Measurements from ENCODE around the gene RAD9B. TPM values are rescaled to one million over a fixed set of nuclear protein-coding genes. Genes with fewer than 3 reads are reported as not detected.
"Not testable (repeated sequence)": the region's sequence is repeated elsewhere in the genome, so short reads cannot be mapped to it uniquely, and the experiment has no call there.

RAD9B gene
- 1.1 TPM for total RNA-seq
- long read RNA-seq = 0 reads

GRCh38 chr12:110501752-110502738 lies at the start of gene RAD9B, which contains the start of gene VPS29:
Gene RAD9B, plus strand, starts transcription at chr12:110502331. Its CDS starts 7 bp downstream, at chr12:110502338.
Gene VPS29, minus strand, starts transcription at chr12:110502111. Its CDS starts 60 bp downstream, at chr12:110502051.
- DNase-seq (ENCODE audit: missing footprints) = peak; percentile 99
- intact Hi-C loops (cut with DNase I) = loop anchor here (2.0 to 5.0 kb wide), 3 partner anchors 33 to 195 kb away; partner anchors contain the start of genes ARPC3, FAM216A and GPN3
- ATAC-seq = peak; percentile 99

DNA sequence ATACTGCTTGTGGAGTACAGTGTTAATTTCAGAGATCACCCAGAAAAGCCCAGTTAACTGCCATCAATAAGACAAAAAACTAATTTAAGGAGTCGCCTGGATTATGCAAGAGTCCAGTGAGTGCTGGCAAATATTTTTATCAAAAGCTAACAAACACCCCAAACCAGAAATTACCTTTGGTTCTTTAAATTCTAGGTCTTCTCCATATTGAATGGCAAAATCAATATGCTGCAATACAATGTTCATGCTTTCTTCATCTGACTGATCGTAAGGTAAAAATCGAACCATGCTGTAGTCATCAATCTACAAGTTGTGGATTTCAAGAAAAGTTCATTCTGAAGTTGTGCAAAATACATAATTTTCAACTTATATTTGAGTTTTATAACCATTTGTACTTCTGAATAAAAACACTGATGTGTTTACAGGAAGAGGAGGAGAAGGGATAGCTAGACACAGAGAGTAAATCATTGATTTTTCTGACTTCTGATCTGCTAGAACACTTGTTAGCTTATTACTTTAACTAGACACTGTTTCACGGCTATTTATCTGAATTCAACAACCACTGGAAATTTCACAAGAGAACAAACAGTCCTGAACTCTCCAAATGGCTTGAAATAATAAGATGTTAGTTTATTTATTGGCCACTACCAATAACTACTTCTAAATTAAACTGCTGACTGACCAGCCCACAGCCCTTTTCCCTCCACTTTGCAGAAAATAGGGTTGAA lies 48.4 kb upstream of the RAD9B start:
- intact Hi-C loops (cut with DNase I) = loop anchor here (5.0 kb wide), 3 partner anchors 49 to 374 kb away; partner anchors contain the start of genes RAD9B and VPS29

DNA sequence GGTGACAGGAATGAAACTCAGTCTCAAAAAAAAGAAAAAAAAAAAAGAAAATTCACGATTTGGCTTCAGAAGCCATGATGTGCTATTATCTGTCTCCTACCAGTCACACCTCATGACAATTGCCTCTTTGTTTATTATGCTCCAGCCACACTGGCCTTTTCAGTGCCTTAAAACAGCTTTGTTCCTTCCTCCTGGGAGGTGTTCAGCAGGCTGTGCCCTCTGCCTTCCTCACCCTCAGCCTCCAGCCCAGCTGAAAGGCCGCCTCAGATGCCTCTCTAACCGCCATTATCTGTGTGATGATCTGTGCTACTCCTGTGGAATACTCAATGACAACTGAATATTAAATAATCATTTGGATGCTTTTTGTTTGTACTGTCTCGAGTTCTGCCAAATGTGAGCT lies 43.4 kb upstream of the RAD9B start:
- intact Hi-C loops (cut with DNase I) = no loop called here
- ATAC-seq (no peak), DNase-seq (ENCODE audit: missing footprints) (no peak)

More for the DNA sequence above, 48.4 kb upstream of the RAD9B start:
- DNase-seq (ENCODE audit: missing footprints) (no peak), ATAC-seq (no peak)

DNA sequence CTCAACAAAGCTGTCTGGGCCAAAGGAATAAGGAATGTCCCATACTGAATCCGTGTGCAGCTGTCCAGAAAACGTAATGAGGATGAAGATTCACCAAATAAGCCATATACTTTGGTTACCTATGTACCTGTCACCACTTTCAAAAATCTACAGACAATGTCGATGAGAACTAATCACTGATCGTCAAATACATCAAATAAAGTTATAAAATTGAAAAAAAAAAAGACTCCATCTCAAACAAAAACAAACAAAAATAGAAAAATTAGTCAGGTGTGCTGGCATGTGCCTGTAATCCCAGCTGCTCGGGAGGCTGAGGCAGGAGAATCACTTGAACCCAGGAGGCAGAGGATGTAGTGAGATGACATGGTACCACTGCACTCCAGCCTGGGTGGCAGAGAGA lies 40.9 kb upstream of the RAD9B start:
- ATAC-seq; intact Hi-C loops (cut with DNase I); DNase-seq (ENCODE audit: missing footprints): not testable (repeated sequence)

DNA sequence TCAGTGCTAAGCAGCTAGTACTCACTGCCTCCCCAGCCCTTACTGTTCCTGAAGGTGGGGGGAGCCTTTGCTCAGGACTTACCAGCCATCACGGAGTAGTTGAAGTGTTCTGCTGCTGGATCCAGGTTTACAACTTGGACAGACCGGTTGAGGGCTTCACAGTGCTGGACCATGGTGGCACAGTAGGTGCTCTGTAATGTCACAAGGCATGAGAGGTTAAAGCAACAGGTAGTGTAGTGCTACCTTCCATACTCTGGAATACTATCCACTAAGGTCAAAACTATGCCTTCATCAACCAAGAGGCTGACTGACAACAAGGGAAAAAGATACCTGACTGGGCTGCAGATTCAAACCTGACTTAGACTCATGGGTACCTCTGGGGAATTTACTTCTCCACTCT lies 37.1 kb upstream of the RAD9B start:
- ATAC-seq (no peak), DNase-seq (ENCODE audit: missing footprints) (no peak)
- intact Hi-C loops (cut with DNase I) = loop anchor here (5.0 kb wide), 1 partner anchor 232 kb away; no protein-coding TSS in a partner anchor

DNA sequence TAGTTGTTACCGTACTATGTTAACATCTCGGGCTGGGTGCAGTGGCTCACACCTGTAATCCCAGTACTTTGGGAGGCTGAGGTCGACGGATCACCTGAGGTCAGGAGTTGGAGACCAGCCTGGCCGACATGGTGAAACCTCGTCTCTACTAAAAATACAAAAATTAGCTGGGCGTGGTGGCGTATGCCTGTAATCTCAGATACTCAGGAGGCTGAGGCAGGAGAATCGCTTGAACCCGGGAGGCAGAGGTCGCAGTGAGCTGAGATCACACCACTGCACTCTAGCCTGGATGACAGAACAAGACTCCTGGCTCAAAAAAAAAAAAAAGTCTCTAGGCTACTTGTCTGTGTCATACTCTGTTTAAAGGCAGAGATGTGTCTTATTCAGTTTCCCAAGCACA lies 36.4 kb upstream of the RAD9B start:
- not testable (repeated sequence) for DNase-seq (ENCODE audit: missing footprints); ATAC-seq
- intact Hi-C loops (cut with DNase I) = loop anchor here (5.0 kb wide), 1 partner anchor 232 kb away; no protein-coding TSS in a partner anchor

DNA sequence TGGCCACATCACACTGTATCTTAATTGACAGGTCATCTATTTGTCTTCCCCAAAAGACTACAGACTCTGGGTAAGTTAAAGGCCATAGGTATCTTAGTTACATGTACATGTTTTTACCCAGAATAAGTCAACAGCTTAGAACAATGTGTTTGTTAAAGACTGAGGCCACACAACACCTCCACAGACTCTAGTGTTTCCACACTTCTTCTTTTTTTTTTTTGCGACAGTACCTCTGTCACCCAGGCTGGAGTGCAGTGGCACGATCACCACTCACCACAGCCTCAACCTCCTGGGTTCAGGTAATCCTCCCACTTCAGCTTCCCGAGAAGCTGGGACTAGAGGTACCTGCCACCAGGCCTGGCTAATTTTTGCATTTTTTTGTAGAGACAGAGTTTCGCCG lies 35.3 kb upstream of the RAD9B start:
- DNase-seq (ENCODE audit: missing footprints) (no peak), ATAC-seq (no peak)
- intact Hi-C loops (cut with DNase I) = loop anchor here (5.0 kb wide), 1 partner anchor 231 kb away; no protein-coding TSS in a partner anchor

- ATAC-seq (no peak), DNase-seq (ENCODE audit: missing footprints) (no peak)
- intact Hi-C loops (cut with DNase I) = loop anchor here (2.0 to 5.0 kb wide), 4 partner anchors 35 to 359 kb away; partner anchors contain the start of genes RAD9B and VPS29
Measured at GRCh38 chr12:110467847-110468213, 34.3 kb upstream of the RAD9B start.

- DNase-seq (ENCODE audit: missing footprints) (peak; percentile 98), ATAC-seq (peak; percentile 96)
- intact Hi-C loops (cut with DNase I) = loop anchor here (2.0 to 5.0 kb wide), 4 partner anchors 34 to 358 kb away; partner anchors contain the start of genes RAD9B and VPS29
Measured at GRCh38 chr12:110468214-110469048, 33.7 kb upstream of the RAD9B start, which contains the start of the genes FAM216A and GPN3. Gene FAM216A, plus strand, starts transcription at chr12:110468845. Its CDS starts 31 bp downstream, at chr12:110468876. Gene GPN3, minus strand, starts transcription at chr12:110468257. Its CDS starts 54 bp downstream, at chr12:110468203.

GRCh38 chr12:110475426-110475825 lies 26.7 kb upstream of the RAD9B start:
- ATAC-seq (no peak), DNase-seq (ENCODE audit: missing footprints) (no peak)
- intact Hi-C loops (cut with DNase I) = no loop called here

DNA sequence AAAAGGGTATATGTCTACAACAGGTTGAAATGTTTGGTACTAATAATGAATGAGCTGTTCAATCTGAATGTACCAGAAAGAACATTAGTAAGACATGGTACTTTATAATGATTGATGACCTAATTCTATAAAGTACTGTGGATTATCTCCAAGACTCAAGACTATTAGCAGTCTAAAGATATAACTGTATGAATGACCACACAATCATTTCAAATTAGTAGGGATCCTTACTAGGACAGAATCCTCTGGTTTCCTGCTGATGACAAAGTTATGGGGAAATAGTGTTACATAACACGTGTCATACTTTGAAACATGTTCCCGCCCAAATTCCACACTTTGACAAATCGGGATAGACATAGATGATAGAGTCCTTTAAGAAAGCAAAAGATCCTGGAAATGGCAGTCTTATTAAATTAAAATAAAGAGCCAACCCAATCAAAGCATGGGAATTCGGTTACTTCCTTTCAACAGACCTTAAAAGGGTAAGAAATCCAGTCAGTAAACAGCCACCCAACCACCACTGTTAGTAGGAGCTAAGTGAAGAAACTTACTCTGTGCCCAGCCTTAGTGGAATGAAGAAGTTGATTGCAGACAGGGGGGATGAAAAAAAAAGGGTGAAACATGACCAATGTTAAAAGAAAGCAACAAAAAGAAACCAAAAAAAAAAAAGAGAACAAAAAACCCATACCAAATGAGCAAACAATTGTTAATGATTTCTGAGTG lies 3.0 kb upstream of the RAD9B start:
- DNase-seq (ENCODE audit: missing footprints) = no peak
- intact Hi-C loops (cut with DNase I) = no loop called here
- ATAC-seq = no peak

DNA sequence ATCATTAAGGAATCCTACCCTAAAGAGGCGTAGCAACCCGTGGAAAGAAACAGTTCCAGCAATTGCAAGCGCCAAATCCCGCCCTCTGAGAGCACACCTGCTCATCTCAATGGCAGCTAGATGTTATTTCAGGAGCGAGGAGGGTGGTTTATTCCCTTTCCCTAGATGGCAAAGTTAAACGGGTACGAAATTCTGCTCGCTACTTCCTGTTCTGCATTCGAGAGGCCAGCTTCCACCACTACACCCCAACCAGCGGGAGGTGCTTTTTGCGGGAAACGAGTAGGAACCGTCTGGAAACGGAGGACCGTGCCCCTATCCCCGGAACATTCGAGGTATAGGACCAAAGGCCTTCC lies 756 bp upstream of the RAD9B start:
- no peak for DNase-seq (ENCODE audit: missing footprints)
- ATAC-seq = peak; percentile 28
- intact Hi-C loops (cut with DNase I) = loop anchor here (5.0 kb wide), 2 partner anchors 49 to 196 kb away; partner anchors contain the start of gene ARPC3

GRCh38 chr12:110503432-110503831 lies 1.3 kb downstream of the RAD9B start:
- intact Hi-C loops (cut with DNase I) = loop anchor here (2.0 to 5.0 kb wide), 3 partner anchors 35 to 194 kb away; partner anchors contain the start of genes ARPC3, FAM216A and GPN3
- ATAC-seq = no peak
- DNase-seq (ENCODE audit: missing footprints) = no peak

- intact Hi-C loops (cut with DNase I) = no loop called here
- no peak for DNase-seq (ENCODE audit: missing footprints)
- no peak for ATAC-seq
Measured at GRCh38 chr12:110505332-110505731, 3.2 kb downstream of the RAD9B start.

- no peak for DNase-seq (ENCODE audit: missing footprints)
- intact Hi-C loops (cut with DNase I) = no loop called here
- ATAC-seq = no peak
Measured at GRCh38 chr12:110508071-110508586, 6.0 kb downstream of the RAD9B start.

- intact Hi-C loops (cut with DNase I) = loop anchor here (5.0 kb wide), 1 partner anchor 313 kb away; no protein-coding TSS in a partner anchor
- ATAC-seq (no peak), DNase-seq (ENCODE audit: missing footprints) (no peak)
Measured at GRCh38 chr12:110513842-110514241, 11.7 kb downstream of the RAD9B start.

DNA sequence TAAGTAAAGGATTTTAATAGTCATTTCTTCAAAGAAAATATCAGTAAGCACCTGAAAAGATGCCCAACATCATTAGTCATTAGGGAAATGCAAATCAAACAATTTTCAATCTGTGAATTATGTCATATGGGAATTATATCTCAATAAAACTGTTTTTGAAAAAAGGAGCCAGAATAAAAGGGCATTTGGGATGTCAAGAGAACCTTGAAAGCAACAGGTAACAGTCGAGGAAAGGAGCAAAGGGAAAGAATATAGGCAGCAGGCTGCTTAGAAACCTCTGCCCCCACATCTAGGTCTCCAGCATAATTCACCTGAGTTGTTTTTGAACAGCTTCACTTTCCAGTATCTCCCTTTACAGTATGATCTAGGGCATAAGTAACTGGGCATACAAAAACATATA lies 12.2 kb downstream of the RAD9B start:
- intact Hi-C loops (cut with DNase I) = loop anchor here (5.0 kb wide), 1 partner anchor 313 kb away; no protein-coding TSS in a partner anchor
- ATAC-seq (no peak), DNase-seq (ENCODE audit: missing footprints) (no peak)
